Loucy (cell line): ENCODE measurements around the gene KNSTRN.

Source experiments
- EZH2phosphoT487 ChIP-seq: fragments of 200-600 bp; IDR thresholded peaks from 2 replicates; pipeline ENCODE4 v1.6.1; 2018; ENCODE audit warnings: antibody characterized with exemption, mild to moderate bottlenecking, moderate library complexity, borderline replicate concordance
- TF ChIP-seq, protein P1 (sequence below): fragments of 200-600 bp; sonication (generic); conservative IDR thresholded peaks from 2 replicates; pipeline ENCODE4 v1.5.1; 2014; ENCODE audit warnings: mild to moderate bottlenecking, antibody characterized with exemption, low read length

- TF ChIP-seq, protein P1, sequence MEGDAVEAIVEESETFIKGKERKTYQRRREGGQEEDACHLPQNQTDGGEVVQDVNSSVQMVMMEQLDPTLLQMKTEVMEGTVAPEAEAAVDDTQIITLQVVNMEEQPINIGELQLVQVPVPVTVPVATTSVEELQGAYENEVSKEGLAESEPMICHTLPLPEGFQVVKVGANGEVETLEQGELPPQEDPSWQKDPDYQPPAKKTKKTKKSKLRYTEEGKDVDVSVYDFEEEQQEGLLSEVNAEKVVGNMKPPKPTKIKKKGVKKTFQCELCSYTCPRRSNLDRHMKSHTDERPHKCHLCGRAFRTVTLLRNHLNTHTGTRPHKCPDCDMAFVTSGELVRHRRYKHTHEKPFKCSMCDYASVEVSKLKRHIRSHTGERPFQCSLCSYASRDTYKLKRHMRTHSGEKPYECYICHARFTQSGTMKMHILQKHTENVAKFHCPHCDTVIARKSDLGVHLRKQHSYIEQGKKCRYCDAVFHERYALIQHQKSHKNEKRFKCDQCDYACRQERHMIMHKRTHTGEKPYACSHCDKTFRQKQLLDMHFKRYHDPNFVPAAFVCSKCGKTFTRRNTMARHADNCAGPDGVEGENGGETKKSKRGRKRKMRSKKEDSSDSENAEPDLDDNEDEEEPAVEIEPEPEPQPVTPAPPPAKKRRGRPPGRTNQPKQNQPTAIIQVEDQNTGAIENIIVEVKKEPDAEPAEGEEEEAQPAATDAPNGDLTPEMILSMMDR = no peak
- TF ChIP-seq EZH2phosphoT487 = no peak
Measured at GRCh38 chr15:40416056-40416455, 33.5 kb downstream of the KNSTRN start.
